TTC549 (cell line): ENCODE data around the gene RARRES1.

Experiments used
- FAIRE-seq: peaks from 2 replicates; lab custom pipeline; 2012; peaks lifted over from hg19 to GRCh38; lab: Jason Lieb, UNC

The RARRES1 gene, protein sequence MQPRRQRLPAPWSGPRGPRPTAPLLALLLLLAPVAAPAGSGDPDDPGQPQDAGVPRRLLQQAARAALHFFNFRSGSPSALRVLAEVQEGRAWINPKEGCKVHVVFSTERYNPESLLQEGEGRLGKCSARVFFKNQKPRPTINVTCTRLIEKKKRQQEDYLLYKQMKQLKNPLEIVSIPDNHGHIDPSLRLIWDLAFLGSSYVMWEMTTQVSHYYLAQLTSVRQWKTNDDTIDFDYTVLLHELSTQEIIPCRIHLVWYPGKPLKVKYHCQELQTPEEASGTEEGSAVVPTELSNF

DNA sequence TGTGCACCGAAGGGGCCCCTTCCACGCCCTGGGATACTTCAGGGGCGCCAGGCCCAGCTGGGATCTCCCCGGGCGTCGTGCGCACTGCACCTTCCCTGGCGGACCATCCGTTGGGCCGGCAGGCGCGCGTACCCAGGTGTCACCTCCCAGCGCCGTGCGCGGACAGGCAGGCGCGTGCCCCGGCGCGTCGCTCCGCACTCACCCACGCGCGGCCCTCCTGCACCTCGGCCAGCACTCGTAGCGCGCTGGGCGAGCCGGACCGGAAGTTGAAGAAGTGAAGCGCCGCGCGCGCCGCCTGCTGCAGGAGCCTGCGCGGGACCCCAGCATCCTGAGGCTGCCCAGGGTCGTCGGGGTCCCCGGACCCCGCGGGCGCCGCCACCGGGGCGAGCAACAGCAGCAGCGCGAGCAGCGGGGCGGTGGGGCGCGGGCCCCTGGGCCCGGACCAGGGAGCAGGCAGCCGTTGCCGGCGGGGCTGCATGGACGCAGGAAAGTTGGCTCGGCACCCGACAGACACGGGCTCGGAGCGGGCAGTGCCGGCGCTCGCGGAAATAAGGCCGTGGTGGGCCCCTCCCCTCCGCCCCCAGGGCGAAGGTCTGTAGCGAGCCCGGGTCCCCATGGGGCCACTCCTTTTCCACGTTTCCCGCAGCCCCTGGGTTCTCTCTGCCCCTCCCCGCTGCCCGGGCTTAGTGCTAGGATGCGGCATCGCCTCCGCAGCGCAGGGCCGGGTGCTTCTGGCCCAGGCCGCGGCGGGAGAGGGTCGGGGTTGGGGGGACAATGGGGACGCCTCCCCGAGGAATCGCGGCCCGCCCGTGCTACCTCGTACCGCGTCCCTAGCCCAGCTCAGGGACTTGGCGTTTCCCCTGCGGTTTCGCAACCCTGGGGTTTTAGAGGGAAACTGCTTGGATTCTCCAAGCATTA is at the start of gene RARRES1:
RARRES1 (minus strand) TSS at position 520 of the 918 bp plus-strand sequence; CDS start at position 478, 42 bp downstream.
- FAIRE-seq, result no peak

DNA sequence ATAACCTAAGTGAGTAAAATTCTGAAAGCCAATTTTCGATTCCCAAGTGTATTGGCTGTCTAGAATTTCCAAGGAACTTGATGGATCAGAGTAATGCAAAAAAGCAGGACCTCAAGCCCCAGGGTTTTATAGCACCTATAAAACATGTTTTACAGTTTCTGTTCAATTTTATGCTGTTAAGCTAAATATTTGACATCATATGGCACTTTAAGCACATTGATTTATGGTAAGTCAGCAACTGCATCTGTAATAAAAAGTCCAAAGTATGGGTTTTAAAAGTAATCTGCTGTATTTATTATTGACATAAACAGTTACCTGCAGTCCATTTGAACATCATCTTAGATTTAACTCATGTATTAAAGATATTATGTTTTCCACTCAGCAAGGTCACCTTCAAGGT is 49.6 kb upstream of the RARRES1 start:
- FAIRE-seq, result no peak

DNA sequence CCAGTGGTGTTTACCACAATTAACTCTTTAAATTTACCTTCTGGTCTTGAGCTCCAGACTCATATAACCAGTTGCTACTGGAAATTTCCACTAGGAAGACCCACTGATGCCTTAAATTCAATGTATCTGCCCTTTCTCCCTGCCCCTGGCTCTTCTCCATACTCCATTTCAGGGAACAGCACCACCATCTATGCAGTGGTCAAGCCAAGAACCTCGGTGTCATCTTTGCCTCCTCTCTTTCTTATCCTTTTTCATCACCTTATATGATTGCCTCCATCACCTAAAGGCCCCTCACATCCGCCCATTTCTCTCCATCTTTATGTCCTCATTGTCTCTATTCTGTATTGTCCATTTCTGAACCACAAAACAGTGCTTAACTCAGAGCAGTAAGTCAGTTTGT is 48.9 kb upstream of the RARRES1 start:
- no peak for FAIRE-seq

DNA sequence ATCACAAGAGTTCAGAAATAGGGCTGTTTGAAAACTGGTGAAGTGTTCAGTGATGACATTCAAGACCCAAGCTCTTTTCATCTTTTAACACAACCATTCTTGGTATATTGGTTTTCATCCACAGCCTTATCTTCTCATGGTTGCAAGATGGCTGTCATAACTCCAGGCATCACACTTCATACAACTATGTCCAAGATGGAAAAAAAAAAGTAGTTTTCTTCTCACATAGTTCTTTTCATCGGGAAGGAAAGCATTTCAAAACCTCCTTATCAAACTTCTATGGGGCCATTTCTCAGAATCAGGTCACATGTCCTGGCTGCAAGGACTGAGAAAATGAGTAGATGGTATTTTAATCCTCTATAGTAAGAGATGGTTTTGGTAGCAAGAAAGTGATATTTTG is 48.5 kb upstream of the RARRES1 start:
- FAIRE-seq, result no peak

DNA sequence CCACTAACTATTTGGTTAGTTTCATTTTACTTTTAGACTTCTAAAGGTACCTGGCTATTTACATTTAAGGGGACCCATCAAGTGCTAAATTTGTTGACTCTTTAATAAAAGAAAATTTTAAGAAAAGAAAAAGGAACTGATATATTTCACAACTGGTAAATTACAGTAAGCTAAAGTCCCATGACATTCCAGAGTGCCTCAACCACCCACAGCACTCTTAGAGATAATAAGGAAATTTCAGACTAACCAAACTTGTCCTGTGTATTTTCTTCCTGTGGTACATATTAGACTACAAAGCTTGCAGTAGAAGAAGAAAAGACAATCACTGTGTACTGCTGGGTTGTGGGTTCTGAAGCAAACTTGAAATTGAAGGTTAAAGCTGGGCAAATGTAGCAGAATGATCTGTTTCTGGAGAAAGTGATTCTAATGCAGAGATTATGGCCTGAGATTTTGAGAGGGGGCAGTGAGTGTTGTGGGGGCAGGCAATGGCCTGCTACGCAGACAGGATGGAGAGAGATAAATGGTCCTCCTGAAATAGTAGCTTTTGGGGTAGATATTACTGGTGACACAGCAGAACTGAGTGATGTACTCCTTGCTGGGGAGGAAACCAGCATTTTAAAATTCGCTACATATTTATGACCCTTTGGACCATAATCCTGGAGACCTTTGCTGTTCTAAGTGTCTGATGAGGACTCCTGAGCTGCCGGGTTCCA is 45.1 kb upstream of the RARRES1 start:
- FAIRE-seq, result no peak

DNA sequence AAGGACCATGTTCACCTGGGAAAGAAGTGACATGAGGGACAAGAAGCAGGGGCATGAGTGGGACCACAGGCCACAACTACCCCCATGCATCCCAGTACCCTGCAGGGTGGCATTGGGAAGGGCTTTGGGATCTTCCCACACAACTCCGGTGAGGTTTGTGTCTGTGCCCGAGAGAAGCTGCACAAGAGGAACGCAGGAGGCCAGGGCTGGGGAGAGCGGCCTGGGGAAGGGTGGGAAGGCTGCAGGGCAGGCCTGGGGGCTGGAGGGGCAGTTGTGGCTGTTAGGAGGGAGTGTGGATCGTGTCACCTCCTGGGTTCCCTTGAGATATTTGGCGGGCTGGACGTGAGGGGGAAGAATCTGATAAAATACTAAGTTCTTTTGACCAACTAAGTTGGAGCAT is 44.3 kb upstream of the RARRES1 start:
- FAIRE-seq, result no peak

DNA sequence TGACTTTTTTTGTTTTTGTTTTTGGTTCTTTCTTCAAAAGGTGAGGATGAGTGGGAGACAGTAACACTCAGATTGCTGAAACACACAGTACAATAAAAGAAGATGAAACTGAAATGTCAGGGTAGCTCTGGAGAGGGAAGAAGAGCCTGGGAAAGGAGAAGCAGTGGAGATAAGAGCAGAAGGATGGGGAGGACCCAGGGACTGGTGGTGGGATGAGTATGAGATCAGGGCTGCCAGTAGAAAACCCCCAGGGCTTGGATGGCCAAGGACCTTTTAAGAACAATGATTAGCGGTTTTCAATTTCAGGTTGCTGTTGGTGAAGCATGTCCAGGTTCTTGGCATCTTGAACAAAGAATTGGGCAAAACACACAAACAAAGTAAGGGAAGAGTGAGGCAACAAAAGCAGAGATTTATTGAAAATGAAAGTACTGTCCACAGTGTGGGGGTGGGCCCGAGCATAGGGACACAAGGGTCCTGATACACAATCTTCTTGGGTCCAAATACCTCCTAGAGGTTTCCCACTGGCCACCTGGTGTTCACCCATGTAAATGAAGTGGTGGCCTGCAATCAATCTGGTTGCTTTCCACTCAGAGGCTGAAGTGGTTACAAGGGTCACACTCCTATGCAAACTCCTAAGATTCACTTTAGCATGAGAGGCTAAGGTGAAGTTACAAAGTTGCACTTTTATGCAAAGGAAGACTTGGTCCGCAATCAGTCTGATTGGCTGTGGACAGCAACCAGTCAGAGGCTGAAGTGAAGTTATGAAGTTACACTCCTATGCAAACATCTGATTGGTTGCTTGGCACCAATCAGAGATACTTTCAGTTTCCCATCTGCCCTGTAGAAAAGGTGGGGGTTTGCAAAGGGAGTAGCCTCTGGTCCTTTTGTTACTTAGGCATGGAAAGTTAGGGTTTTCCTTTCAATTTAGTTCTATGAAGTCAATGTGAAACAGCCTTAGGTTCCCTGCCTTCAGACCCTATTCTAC is 43.5 kb upstream of the RARRES1 start:
- no peak for FAIRE-seq

DNA sequence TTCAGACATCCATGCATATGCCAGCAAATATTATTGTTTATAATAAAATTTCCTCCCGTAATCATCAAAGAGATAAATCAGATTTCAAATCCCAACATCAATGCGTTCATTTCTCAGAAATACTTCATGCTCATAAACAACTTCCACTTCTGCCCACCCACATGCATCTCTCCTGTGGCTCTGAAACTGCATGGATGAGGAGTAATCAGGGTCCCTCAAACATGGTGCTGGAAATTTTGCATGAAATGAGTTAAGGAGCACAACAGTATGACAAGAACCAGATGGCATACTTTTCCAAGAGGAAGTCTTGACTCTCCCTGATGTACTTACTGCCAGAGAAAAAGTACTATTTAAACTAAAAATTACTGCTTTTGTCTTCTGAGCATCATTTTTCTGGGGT is 42.7 kb upstream of the RARRES1 start:
- no peak for FAIRE-seq

DNA sequence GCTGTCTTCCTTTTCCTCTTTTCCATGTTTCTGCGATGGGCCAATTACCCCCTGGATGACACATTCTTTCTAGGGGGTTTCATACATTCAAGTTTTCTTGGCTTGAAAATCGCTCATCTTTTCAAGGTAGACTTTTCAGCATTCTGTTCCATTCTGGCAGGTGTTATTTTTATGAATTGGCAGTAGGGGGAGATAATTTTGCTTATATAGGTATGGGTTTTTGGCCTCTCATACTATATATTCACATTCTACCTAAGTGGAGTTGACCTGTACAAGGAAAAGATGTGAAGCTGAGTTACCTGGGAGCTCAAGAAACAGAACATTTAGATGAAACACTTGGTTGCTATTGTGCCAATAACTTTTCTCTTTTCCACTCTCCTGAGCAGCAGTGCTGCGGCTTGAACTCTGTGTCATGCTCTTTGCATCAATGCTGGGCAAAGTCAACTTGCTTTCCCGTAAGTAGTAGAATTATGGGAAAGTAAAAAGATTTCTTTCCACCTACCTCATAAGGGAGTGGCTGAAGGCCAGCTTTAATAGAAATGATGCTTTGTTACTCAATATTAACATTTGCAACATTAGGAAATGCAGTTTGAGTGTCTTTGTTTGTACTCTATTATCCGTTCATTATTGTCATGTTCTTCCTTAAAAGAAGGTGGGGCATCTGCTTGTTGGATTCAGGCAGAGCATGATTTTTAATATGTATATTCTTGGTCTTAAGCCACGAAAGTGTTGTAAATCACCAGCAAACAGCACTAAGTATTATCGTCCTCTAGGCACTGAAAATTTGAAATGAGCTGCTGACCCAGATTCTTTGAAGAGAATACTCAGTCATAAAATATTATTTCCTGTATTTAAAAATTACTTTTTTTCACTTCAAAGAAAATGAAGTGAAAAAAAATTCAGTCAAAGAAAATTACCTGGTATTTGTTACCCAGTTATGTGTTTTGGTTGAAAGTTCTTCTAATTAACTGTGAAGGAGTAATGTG is 41.9 kb upstream of the RARRES1 start:
- no peak for FAIRE-seq

DNA sequence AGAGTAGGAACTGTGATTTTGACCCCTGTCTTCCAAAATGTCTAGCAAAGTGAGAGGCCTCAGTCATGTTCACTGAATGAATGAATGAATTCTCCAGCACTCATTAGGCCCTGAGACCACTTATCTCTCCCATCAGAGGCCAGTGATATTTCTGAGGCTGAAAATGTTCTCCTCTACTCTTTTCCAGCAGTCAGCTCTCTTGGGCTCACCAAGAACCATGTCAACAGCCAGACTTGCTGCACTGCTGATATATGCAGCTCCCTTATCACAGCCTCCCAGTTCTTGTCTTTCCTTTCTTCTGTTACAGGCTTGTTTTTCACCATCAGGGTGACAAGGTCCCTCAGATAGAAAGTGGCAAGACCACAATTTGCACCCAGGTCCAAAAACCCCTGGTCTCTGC is 40.9 kb upstream of the RARRES1 start:
- FAIRE-seq, result no peak

DNA sequence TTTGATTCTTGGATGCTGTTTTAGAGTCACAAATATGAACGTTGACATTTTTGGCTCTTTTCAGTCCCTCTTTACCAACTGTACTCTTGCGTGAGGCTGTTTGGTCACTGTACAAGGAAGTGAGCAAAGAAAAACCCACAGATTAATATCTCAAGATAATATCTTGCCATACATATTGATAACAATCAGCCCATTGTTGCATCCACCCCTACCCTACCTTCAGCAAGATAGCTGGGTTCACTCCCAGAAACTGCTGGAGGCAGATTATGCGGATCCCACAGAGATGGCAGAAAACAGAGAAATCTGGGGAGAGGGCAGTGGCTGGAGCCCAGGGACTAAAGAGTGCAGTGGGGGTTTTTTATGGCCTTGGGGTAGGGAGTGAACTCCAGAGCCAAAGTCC is 39.7 kb upstream of the RARRES1 start:
- FAIRE-seq, result no peak

DNA sequence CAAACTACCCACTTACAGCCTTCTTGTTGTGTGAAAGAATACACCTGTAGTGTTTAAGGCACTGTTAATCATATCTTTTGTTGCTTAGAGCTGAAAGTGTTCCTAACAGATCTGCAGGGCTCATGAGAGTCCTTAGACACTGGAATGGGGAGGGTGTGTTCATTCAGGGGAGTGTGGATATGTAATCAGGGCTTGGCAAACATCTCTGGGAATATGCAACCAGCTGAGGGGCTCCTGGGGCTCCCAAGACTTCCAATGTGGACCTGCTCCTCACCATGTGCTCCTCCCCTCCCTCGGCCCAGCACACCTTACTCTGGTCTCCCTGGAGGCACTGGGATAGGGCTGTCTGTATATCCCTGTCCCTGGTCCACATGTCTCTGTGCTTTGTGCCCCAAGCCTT is 39.3 kb upstream of the RARRES1 start:
- FAIRE-seq, result no peak

DNA sequence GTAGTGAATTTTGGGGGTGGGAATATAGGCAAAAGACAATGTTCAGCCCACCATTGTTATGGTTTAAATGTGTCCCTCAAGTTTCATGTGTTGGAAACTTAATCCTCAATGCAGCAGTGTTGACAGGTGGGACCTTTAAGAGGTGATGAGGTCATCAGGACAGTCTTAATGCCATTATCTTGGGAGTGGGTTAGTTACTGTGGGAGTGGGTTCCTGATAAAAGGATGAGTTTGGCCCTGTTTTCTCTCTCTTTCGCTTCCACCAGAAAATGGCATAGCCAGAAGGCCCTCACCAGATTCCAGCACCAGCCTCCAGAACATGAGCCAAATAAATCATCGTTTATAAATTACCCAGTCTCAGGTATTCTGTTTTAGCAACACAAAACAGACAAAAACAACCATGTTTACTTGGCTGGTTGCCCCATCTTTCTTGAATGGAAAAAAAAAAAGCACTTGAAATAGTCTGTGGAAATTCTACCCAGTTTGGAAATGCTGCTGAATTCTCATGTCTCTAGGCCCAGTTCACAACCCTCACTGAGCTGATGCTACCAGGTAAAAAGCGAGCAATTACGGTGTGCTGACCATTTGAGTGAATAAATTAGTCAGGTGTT is 38.6 kb upstream of the RARRES1 start:
- no peak for FAIRE-seq

DNA sequence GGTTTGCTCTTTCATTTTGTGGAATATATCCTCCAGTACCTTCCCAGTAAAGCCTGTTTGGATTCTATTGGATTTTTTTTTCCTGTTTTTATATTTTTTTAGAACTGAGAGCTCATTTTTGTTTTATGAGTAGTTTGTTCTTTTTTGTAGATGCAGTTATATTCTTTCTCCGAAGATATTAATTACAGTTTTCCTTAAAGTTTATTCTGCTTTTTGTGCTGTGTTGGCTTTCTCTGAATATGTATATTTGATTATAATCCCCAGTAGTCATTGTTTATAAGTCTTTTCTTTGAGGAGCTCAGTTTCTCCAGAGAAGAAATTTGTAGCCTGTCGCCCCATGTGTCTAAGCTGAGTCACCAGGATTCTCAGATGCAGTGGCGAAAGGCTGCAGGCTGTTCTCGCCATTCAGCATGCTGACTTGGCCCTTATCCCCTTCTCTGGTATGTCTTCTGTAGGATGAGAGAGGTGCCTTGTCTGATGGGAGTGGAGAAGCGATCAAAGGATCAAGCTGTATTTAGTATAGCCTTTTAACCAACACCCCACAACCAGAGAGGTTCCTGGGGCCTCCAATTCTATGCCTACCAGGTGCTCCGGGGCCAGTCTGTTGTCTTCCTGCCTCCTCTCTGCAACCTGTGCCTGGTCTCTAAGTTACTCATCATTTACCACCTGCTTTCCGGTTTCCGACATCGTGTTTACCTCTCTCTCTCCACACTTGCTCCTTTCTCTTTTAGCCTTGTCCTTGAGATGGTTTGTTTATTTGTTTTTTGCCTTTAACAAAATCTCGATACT is 37.9 kb upstream of the RARRES1 start:
- FAIRE-seq, result no peak

DNA sequence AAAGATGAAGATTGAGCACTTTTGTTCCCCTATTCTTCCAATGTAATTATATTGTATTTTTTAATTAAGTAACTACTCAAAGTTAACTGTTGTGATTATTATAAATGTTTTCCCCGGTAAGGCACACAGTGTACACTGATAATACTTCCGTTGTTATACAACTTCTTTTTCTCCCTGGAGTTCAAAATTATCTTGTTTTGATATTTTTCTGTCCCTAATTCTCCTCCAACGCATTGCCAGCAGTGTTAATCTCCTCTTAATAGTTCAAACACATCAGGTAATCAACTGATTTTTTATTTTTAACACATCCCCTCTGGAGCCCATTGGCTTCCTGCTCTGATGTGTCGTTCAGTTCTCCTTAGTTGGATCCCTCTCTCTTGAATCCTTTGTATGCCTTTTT is 37.3 kb upstream of the RARRES1 start:
- no peak for FAIRE-seq

DNA sequence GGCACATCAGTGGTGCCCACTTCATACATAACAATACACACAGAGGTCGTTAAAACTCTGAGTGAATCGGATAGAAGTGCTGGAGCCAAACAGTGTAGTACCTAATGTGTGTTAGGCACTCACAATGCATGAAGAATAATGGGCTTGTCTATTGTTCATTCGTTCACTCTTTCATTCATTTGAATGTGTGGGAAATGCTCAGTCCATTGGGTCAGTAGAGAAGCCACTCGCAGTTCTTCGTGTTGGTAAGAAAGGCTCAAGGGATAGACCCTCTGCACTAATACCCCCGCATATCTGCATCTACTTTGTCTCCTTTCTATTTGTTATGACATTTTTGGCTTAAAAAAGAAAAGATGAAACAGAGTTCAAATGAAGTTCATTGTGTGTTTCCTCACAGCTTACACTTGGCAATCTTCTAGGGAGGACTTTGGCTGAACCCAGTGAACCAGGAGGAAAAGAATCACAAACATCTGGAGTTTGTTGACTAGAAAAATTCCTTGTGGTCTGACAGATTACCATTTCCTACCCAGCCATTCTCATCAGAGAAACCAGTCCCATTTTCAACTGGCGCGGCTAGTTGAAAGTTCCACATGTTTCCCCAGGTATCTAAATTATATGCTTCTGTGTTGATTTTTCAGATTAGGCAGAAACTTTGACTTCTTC is 36.8 kb upstream of the RARRES1 start:
- no peak for FAIRE-seq

DNA sequence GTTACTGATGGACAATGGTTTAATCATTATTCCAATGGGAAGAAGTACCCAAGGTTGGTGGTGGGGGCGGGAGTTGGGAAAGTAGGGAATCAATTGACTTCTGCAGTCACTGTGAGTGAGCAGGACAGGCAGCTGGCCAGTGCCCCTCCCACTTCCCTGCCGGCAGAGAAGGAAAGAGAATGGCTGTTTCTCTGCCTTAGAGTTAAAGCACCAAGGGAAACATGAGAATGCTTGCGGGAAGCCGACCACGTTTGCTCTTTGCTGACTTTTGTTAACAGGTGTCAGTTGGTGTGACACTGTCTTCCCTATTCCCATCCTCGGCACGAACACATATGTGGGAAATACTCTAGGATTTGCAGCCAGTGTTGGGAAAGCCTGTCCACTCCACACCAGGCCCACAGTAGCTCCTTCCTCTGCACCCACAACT is 36.1 kb upstream of the RARRES1 start:
- FAIRE-seq, result no peak

DNA sequence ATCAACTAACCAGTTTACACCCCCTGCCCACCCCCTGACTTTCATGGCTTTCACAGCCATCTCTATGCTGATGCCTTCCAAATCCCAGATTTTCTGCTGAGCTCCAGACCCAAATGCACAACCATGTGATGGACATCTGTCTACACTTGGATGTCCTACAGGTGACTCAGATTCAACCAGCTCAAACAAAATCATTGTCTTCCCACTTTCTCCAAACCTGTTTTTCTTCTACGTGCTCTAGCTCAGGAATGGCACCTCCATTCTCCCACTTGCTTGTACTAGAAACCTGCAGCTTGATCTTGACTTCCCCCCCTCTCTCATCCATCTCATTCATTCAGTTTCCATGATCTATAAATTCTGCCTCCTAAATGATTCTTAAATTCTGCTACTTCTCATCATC is 34.1 kb upstream of the RARRES1 start:
- no peak for FAIRE-seq
